Immature natural killer cell (primary cell): ENCODE results near the gene TOB2. TPM values are rescaled to one million over a fixed set of nuclear protein-coding genes. Genes with fewer than 3 reads are reported as not detected.
"Not testable (repeated sequence)": the region's sequence is repeated elsewhere in the genome, so short reads cannot be mapped to it uniquely, and the experiment has no call there.

Source experiments
- DNase-seq, 3 donors: peaks; one replicate each; pipeline ENCODE4 v3.0.0; 2022; ENCODE audit warnings: mixed read lengths in 1 of 3
- H3K27ac Mint-ChIP-seq, 6 donors: one replicate each; pipeline ENCODE4 v1.8.0; 2020; ENCODE audit warnings: mixed read lengths in 6 of 6, mild to moderate bottlenecking in 5 of 6, inconsistent platforms in 4 of 6, moderate library complexity in 3 of 6
- H3K27me3 Mint-ChIP-seq, 3 donors: one replicate each; pipeline ENCODE4 v1.8.0; 2020 to 2021; ENCODE audit warnings: low read depth in 3 of 3, mild to moderate bottlenecking in 3 of 3, mixed read lengths in 3 of 3, moderate library complexity in 3 of 3, inconsistent platforms in 1 of 3
- H3K36me3 Mint-ChIP-seq, 3 donors: one replicate each; pipeline ENCODE4 v1.8.0; 2020; ENCODE audit warnings: mixed read lengths in 3 of 3, inconsistent platforms in 2 of 3, mild to moderate bottlenecking in 2 of 3
- H3K4me1 Mint-ChIP-seq, 2 donors: one replicate each; pipeline ENCODE4 v1.8.0; 2020; ENCODE audit warnings: inconsistent platforms in 2 of 2, mild to moderate bottlenecking in 2 of 2, mixed read lengths in 2 of 2, moderate library complexity in 1 of 2
- H3K4me3 Mint-ChIP-seq, 5 donors: one replicate each; pipeline ENCODE4 v1.8.0; 2020; ENCODE audit warnings: mild to moderate bottlenecking in 5 of 5, mixed read lengths in 5 of 5, inconsistent platforms in 3 of 5, moderate library complexity in 3 of 5
- H3K9me3 Mint-ChIP-seq, 6 donors: one replicate each; pipeline ENCODE4 v1.8.0; 2020; ENCODE audit warnings: mild to moderate bottlenecking in 6 of 6, mixed read lengths in 6 of 6, inconsistent platforms in 4 of 6, moderate library complexity in 3 of 6
- polyA plus RNA-seq, 3 donors: library from polyadenylated mRNA; unstranded; fragments of 300-500 nt; fragmentation: Illumina TruSeq; gene quantifications; one replicate each; pipeline ENCODE4 v1.2.3, GENCODE V29; 2021

TOB2 gene
- polyA plus RNA-seq, 3 donors from 2014 or later: 5.9 to 23.6 (median 8.6) TPM

- Mint-ChIP-seq H3K9me3 (no peaks in the 10 kb centered on the region), H3K27me3 (peaks cover 18 to 38% (median 27%) of the 10 kb centered on the region in 3 donors), H3K4me1 (peaks cover 35 to 40% of the 10 kb centered on the region in 2 donors), H3K4me3 (peak overlapping the region; percentile 89 to 99 (median 96)), H3K27ac (peak overlapping the region; percentile 94 to 99 (median 96)), H3K36me3 (no peaks in the 10 kb centered on the region)
- DNase-seq: peak; percentile 54 to 62 (median 59)
Measured at GRCh38 chr22:41447435-41448188, 1.0 kb upstream of the TOB2 start.

- H3K4me1 Mint-ChIP-seq: peaks cover 37 to 46% of the 10 kb centered on the region in 2 donors
- peaks cover 18 to 38% (median 27%) of the 10 kb centered on the region in 3 donors for H3K27me3 Mint-ChIP-seq
- peak overlapping the region; percentile 94 to 99 (median 96) for H3K27ac Mint-ChIP-seq
- peak in 2 of 3 donors; percentile 9 to 14 for DNase-seq
- H3K9me3 Mint-ChIP-seq: no peaks in the 10 kb centered on the region
- H3K36me3 Mint-ChIP-seq: no peaks in the 10 kb centered on the region
- peak overlapping the region; percentile 89 to 99 (median 96) for H3K4me3 Mint-ChIP-seq
Measured at GRCh38 chr22:41446057-41446501, 522 bp downstream of the TOB2 start.

- peak overlapping the region; percentile 93 to 97 (median 95) for H3K27ac Mint-ChIP-seq
- H3K4me3 Mint-ChIP-seq: peak overlapping the region; percentile 89 to 99 (median 96)
- H3K36me3 Mint-ChIP-seq: no peaks in the 10 kb centered on the region
- no peaks in the 10 kb centered on the region for H3K9me3 Mint-ChIP-seq
- DNase-seq: peak; percentile 23 to 28 (median 25)
- H3K27me3 Mint-ChIP-seq: peaks cover 18 to 38% (median 27%) of the 10 kb centered on the region in 3 donors
- peaks cover 37 to 46% of the 10 kb centered on the region in 2 donors for H3K4me1 Mint-ChIP-seq
Measured at GRCh38 chr22:41445129-41446056, 1.2 kb downstream of the TOB2 start.

- Mint-ChIP-seq H3K9me3 (no peaks in the 10 kb centered on the region), H3K27ac (peak overlapping the region; percentile 93 to 97 (median 95)), H3K4me1 (peaks cover 37 to 46% of the 10 kb centered on the region in 2 donors), H3K36me3 (no peaks in the 10 kb centered on the region), H3K4me3 (peak overlapping the region; percentile 89 to 99 (median 96)), H3K27me3 (peaks cover 18 to 38% (median 27%) of the 10 kb centered on the region in 3 donors)
- peak; percentile 79 to 83 (median 81) for DNase-seq
Measured at GRCh38 chr22:41444360-41445128, 2.1 kb downstream of the TOB2 start.

- no peak for DNase-seq
- Mint-ChIP-seq H3K4me3 (peak overlapping the region in 3 of 5 donors; percentile 50 to 99 (median 66)), H3K27me3 (peaks cover 13 to 28% (median 18%) of the 10 kb centered on the region in 3 donors), H3K27ac (peak overlapping the region in 3 of 6 donors; percentile 65 to 81 (median 76)), H3K36me3 (no peaks in the 10 kb centered on the region), H3K4me1 (peaks cover 34 to 36% of the 10 kb centered on the region in 2 donors), H3K9me3 (no peaks in the 10 kb centered on the region)
Measured at GRCh38 chr22:41442240-41442792, 4.3 kb downstream of the TOB2 start.

GRCh38 chr22:41440511-41440910 is 6.1 kb downstream of the TOB2 start:
- not testable (repeated sequence) for H3K36me3 Mint-ChIP-seq, DNase-seq, H3K9me3 Mint-ChIP-seq, H3K4me3 Mint-ChIP-seq, H3K27ac Mint-ChIP-seq, H3K27me3 Mint-ChIP-seq
- H3K4me1 Mint-ChIP-seq: peaks cover 39 to 47% of the 10 kb centered on the region in 2 donors

GRCh38 chr22:41437198-41437597 is 9.4 kb downstream of the TOB2 start:
- Mint-ChIP-seq H3K27ac (peak overlapping the region in 1 of 6 donors; percentile 53), H3K4me3 (no peak overlapping the region)

GRCh38 chr22:41436322-41437113 is 10.1 kb downstream of the TOB2 start:
- H3K9me3 Mint-ChIP-seq: no peaks in the 10 kb centered on the region
- peak overlapping the region in 3 of 6 donors; percentile 28 to 55 (median 40) for H3K27ac Mint-ChIP-seq
- no peak overlapping the region for H3K4me3 Mint-ChIP-seq

More at GRCh38 chr22:41437198-41437597, 9.4 kb downstream of the TOB2 start:
- H3K27me3 Mint-ChIP-seq: peaks cover 0 to 2% (median 0%) of the 10 kb centered on the region in 3 donors
- peaks cover 19 to 28% of the 10 kb centered on the region in 2 donors for H3K4me1 Mint-ChIP-seq
- no peak for DNase-seq
- H3K36me3 Mint-ChIP-seq: peaks cover 0 to 11% (median 0%) of the 10 kb centered on the region in 3 donors
- no peaks in the 10 kb centered on the region for H3K9me3 Mint-ChIP-seq

GRCh38 chr22:41435560-41435959 is 11.0 kb downstream of the TOB2 start:
- Mint-ChIP-seq H3K27me3 (peaks cover 0 to 5% (median 0%) of the 10 kb centered on the region in 3 donors), H3K9me3 (no peaks in the 10 kb centered on the region), H3K36me3 (peaks cover 0 to 17% (median 0%) of the 10 kb centered on the region in 3 donors)

More at GRCh38 chr22:41436322-41437113, 10.1 kb downstream of the TOB2 start:
- Mint-ChIP-seq H3K36me3 (peaks cover 0 to 13% (median 0%) of the 10 kb centered on the region in 3 donors), H3K27me3 (peaks cover 0 to 3% (median 0%) of the 10 kb centered on the region in 3 donors), H3K4me1 (peaks cover 19 to 26% of the 10 kb centered on the region in 2 donors)
- DNase-seq: no peak

GRCh38 chr22:41434361-41435003 is 12.1 kb downstream of the TOB2 start:
- H3K27ac Mint-ChIP-seq: peak overlapping the region in 3 of 6 donors; percentile 13 to 81 (median 71)
- H3K36me3 Mint-ChIP-seq: peaks cover 0 to 17% (median 0%) of the 10 kb centered on the region in 3 donors
- DNase-seq, H3K9me3 Mint-ChIP-seq, H3K27me3 Mint-ChIP-seq, H3K4me3 Mint-ChIP-seq: not testable (repeated sequence)
- peaks cover 18 to 26% of the 10 kb centered on the region in 2 donors for H3K4me1 Mint-ChIP-seq

More at GRCh38 chr22:41435560-41435959, 11.0 kb downstream of the TOB2 start:
- Mint-ChIP-seq H3K27ac (peak overlapping the region in 2 of 6 donors; percentile 40 to 69), H3K4me1 (peaks cover 18 to 26% of the 10 kb centered on the region in 2 donors), H3K4me3 (no peak overlapping the region)
- no peak for DNase-seq

- H3K9me3 Mint-ChIP-seq, H3K27ac Mint-ChIP-seq: not testable (repeated sequence)
Measured at GRCh38 chr22:41433480-41433879, 13.1 kb downstream of the TOB2 start.

More at GRCh38 chr22:41433480-41433879, 13.1 kb downstream of the TOB2 start:
- H3K27me3 Mint-ChIP-seq, DNase-seq, H3K4me3 Mint-ChIP-seq: not testable (repeated sequence)
- H3K4me1 Mint-ChIP-seq: peaks cover 15 to 26% of the 10 kb centered on the region in 2 donors
- peaks cover 0 to 17% (median 0%) of the 10 kb centered on the region in 3 donors for H3K36me3 Mint-ChIP-seq
